ENCODE data around the gene SNRPA1.

GRCh38 chr15:101266034-101266433 is 29.0 kb downstream of the SNRPA1 start:
- TF ChIP-seq CTCF (IDR thresholded peaks at IDR 0.05) (no peak), EZH2 (IDR thresholded peaks at IDR 0.05; ENCODE audit: borderline replicate concordance, insufficient read depth, low read depth, low read length, poor library complexity, severe bottlenecking) (no peak)

Measured in B cell (primary cell).